ENCODE data around the gene FAM3C. TPM values are rescaled to one million over a fixed set of nuclear protein-coding genes. Genes with fewer than 3 reads are reported as not detected.
"Not testable (repeated sequence)": the region's sequence is repeated elsewhere in the genome, so short reads cannot be mapped to it uniquely, and the experiment has no call there.

The FAM3C gene
- total and polyA plus RNA-seq, 3 experiments from 2014 or later = 27.5 to 51.2 (median 47.3) TPM

DNA sequence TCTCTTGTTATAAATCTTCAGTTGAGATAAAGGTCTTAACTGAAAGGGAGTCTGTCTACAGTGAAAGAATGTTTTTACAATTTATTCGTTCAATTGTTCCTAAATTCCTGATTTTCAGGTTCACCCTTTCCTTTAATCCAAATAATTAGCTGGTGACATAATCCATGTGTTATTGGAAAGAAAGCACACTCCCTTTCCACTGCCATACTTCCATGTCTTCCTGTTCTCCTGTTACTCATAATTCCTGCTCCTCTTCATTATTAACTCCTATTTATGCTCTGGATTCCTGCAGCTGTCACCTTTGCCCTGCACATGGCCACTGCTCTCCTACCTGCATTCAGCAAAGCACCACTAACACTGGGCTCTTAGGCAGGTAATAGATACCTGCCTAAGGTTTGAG lies 40.0 kb upstream of the FAM3C start:
- CTCF ChIA-PET = interaction anchor here (3.3 kb wide), 1 partner anchor 69 kb away, joined by 13 read pairs; no protein-coding TSS in a partner anchor
- H3K27me3 Mint-ChIP-seq = no peaks in the 10 kb centered on the region

DNA sequence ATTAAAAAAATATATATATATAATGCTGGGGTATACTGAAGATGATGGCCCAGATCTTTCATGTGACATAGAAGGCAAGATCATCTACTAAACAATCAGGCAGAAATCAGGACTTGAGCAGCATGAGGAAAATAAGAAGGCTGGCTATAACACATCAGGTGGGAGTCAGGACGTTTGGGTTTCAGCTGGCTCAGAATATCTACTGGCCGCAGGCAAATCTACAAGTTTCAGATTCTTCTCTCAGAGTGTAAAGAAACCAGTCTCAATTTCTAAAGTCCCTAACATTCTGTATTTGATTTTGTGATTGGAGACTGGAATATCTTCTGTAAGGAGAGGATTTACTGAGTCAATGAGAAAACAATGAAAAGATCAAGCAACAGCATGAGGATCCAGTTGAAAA lies 37.7 kb upstream of the FAM3C start:
- Histone ChIP-seq H3K4me3 (ENCODE audit: low read length) (no peak overlapping the region), H3K9me3 (ENCODE audit: low read length) (no peaks in the 10 kb centered on the region), H3K36me3 (ENCODE audit: insufficient read depth, low read length) (no peaks in the 10 kb centered on the region), H3K27ac (ENCODE audit: low read depth, low read length) (no peak overlapping the region), H3K4me1 (ENCODE audit: insufficient read depth, low read length) (peaks cover 16% of the 10 kb centered on the region), H3K27me3 (ENCODE audit: insufficient read depth, low read length, poor library complexity, severe bottlenecking) (no peaks in the 10 kb centered on the region)
- Mint-ChIP-seq H3K4me1 (peaks cover 11 to 18% (median 17%) of the 10 kb centered on the region in 3 donors), H3K27ac (peak overlapping the region in 1 of 8 donors; percentile 8), H3K27me3 (no peaks in the 10 kb centered on the region), H3K36me3 (peaks cover 0 to 9% (median 4%) of the 10 kb centered on the region in 3 donors), H3K9me3 (peaks cover 0 to 2% (median 0%) of the 10 kb centered on the region in 5 donors), H3K4me3 (no peak overlapping the region)
- no peak for DNase-seq
- ChIA-PET CTCF (no interaction called here), POLR2A (no interaction called here)

More for the DNA sequence above, 40.0 kb upstream of the FAM3C start:
- no peaks in the 10 kb centered on the region for H3K27me3 ChIP-seq (ENCODE audit: insufficient read depth, low read length, poor library complexity, severe bottlenecking)
- H3K36me3 ChIP-seq (ENCODE audit: insufficient read depth, low read length) = no peaks in the 10 kb centered on the region
- Mint-ChIP-seq H3K27ac (no peak overlapping the region), H3K4me1 (peaks cover 22 to 36% (median 32%) of the 10 kb centered on the region in 3 donors), H3K4me3 (no peak overlapping the region), H3K9me3 (peaks cover 0 to 6% (median 5%) of the 10 kb centered on the region in 5 donors), H3K36me3 (peaks cover 0 to 19% (median 2%) of the 10 kb centered on the region in 3 donors)
- H3K9me3 ChIP-seq (ENCODE audit: low read length) = no peaks in the 10 kb centered on the region
- H3K4me1 ChIP-seq (ENCODE audit: insufficient read depth, low read length) = peaks cover 22% of the 10 kb centered on the region
- no peak for DNase-seq
- POLR2A ChIA-PET = no interaction called here
- no peak overlapping the region for H3K27ac ChIP-seq (ENCODE audit: low read depth, low read length)
- no peak overlapping the region for H3K4me3 ChIP-seq (ENCODE audit: low read length)

- H3K4me3 Mint-ChIP-seq; H3K27me3 Mint-ChIP-seq; H3K36me3 ChIP-seq (ENCODE audit: insufficient read depth, low read length); DNase-seq; H3K9me3 ChIP-seq (ENCODE audit: low read length); POLR2A ChIA-PET; H3K27ac ChIP-seq (ENCODE audit: low read depth, low read length); CTCF ChIA-PET; H3K27ac Mint-ChIP-seq; H3K36me3 Mint-ChIP-seq; H3K4me3 ChIP-seq (ENCODE audit: low read length); H3K27me3 ChIP-seq (ENCODE audit: insufficient read depth, low read length, poor library complexity, severe bottlenecking); H3K4me1 ChIP-seq (ENCODE audit: insufficient read depth, low read length); H3K9me3 Mint-ChIP-seq; H3K4me1 Mint-ChIP-seq: not testable (repeated sequence)
Measured at GRCh38 chr7:121432486-121432885, 36.4 kb upstream of the FAM3C start.

- Mint-ChIP-seq H3K9me3 (no peaks in the 10 kb centered on the region), H3K4me3 (no peak overlapping the region), H3K27ac (no peak overlapping the region)
Measured at GRCh38 chr7:121431996-121432395, 35.9 kb upstream of the FAM3C start.

GRCh38 chr7:121431389-121431995 lies 35.4 kb upstream of the FAM3C start:
- Mint-ChIP-seq H3K9me3 (no peaks in the 10 kb centered on the region), H3K27me3 (peaks cover 0 to 2% of the 10 kb centered on the region in 2 donors), H3K36me3 (peaks cover 0 to 6% (median 4%) of the 10 kb centered on the region in 3 donors), H3K27ac (no peak overlapping the region), H3K4me1 (no peaks in the 10 kb centered on the region), H3K4me3 (no peak overlapping the region)
- ChIA-PET CTCF (no interaction called here), POLR2A (no interaction called here)
- Histone ChIP-seq H3K4me1 (ENCODE audit: insufficient read depth, low read length) (no peaks in the 10 kb centered on the region), H3K27ac (ENCODE audit: low read depth, low read length) (no peak overlapping the region), H3K27me3 (ENCODE audit: insufficient read depth, low read length, poor library complexity, severe bottlenecking) (no peaks in the 10 kb centered on the region), H3K36me3 (ENCODE audit: insufficient read depth, low read length) (no peaks in the 10 kb centered on the region), H3K4me3 (ENCODE audit: low read length) (no peak overlapping the region), H3K9me3 (ENCODE audit: low read length) (no peaks in the 10 kb centered on the region)
- no peak for DNase-seq

More at GRCh38 chr7:121431996-121432395, 35.9 kb upstream of the FAM3C start:
- no peak for DNase-seq
- CTCF ChIA-PET = no interaction called here
- H3K36me3 Mint-ChIP-seq = peaks cover 0 to 6% (median 4%) of the 10 kb centered on the region in 3 donors
- no peaks in the 10 kb centered on the region for H3K36me3 ChIP-seq (ENCODE audit: insufficient read depth, low read length)
- H3K9me3 ChIP-seq (ENCODE audit: low read length) = no peaks in the 10 kb centered on the region
- H3K4me1 ChIP-seq (ENCODE audit: insufficient read depth, low read length) = no peaks in the 10 kb centered on the region
- no peaks in the 10 kb centered on the region for H3K27me3 ChIP-seq (ENCODE audit: insufficient read depth, low read length, poor library complexity, severe bottlenecking)
- H3K4me1 Mint-ChIP-seq = peaks cover 0 to under 1% (median 0%) of the 10 kb centered on the region in 3 donors
- POLR2A ChIA-PET = no interaction called here
- H3K27ac ChIP-seq (ENCODE audit: low read depth, low read length) = no peak overlapping the region
- H3K27me3 Mint-ChIP-seq = no peaks in the 10 kb centered on the region
- H3K4me3 ChIP-seq (ENCODE audit: low read length) = no peak overlapping the region

- ChIA-PET POLR2A (no interaction called here), CTCF (interaction anchor here (1.1 kb wide), 1 partner anchor 10 kb away, joined by 4 read pairs; no protein-coding TSS in a partner anchor)
Measured at GRCh38 chr7:121430558-121430957, 34.5 kb upstream of the FAM3C start.

DNA sequence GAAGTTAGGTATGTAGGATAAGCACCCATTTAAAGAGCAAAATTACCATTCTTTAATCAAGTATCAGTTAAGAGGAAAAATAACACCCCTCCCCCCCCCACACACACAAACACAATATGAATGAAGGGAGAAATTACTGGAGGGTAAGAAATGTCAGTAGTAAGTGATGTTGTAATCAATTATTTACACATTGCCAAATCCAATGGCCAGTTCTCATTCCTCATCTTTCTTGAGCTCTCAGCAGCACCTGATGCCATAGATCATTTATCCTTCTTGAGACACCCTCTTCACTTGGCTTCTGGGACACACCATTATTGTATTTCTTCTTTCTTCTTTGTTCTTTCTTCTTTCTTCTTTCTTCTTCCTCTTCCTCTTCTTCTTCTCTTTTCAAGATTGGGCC lies 33.7 kb upstream of the FAM3C start:
- H3K27ac Mint-ChIP-seq = no peak overlapping the region
- Histone ChIP-seq H3K4me1 (ENCODE audit: insufficient read depth, low read length) (no peaks in the 10 kb centered on the region), H3K27me3 (ENCODE audit: insufficient read depth, low read length, poor library complexity, severe bottlenecking) (no peaks in the 10 kb centered on the region), H3K27ac (ENCODE audit: low read depth, low read length) (no peak overlapping the region), H3K9me3 (ENCODE audit: low read length) (no peaks in the 10 kb centered on the region), H3K4me3 (ENCODE audit: low read length) (no peak overlapping the region), H3K36me3 (ENCODE audit: insufficient read depth, low read length) (no peaks in the 10 kb centered on the region)
- no peak overlapping the region for H3K4me3 Mint-ChIP-seq
- H3K4me1 Mint-ChIP-seq = no peaks in the 10 kb centered on the region
- H3K9me3 Mint-ChIP-seq = no peaks in the 10 kb centered on the region
- H3K36me3 Mint-ChIP-seq = peaks cover 0 to 6% (median 4%) of the 10 kb centered on the region in 3 donors
- no peak for DNase-seq
- ChIA-PET POLR2A (no interaction called here), CTCF (interaction anchor here (1.1 kb wide), 1 partner anchor 9 kb away, joined by 4 read pairs; no protein-coding TSS in a partner anchor)
- H3K27me3 Mint-ChIP-seq = peaks cover 0 to 10% of the 10 kb centered on the region in 2 donors

More at GRCh38 chr7:121430558-121430957, 34.5 kb upstream of the FAM3C start:
- Mint-ChIP-seq H3K36me3 (peaks cover 0 to 6% (median 4%) of the 10 kb centered on the region in 3 donors), H3K27me3 (peaks cover 0 to 7% of the 10 kb centered on the region in 2 donors), H3K9me3 (no peaks in the 10 kb centered on the region), H3K4me1 (no peaks in the 10 kb centered on the region), H3K27ac (no peak overlapping the region), H3K4me3 (no peak overlapping the region)
- H3K27ac ChIP-seq (ENCODE audit: low read depth, low read length) = no peak overlapping the region
- no peak for DNase-seq
- no peaks in the 10 kb centered on the region for H3K27me3 ChIP-seq (ENCODE audit: insufficient read depth, low read length, poor library complexity, severe bottlenecking)
- no peaks in the 10 kb centered on the region for H3K9me3 ChIP-seq (ENCODE audit: low read length)
- H3K36me3 ChIP-seq (ENCODE audit: insufficient read depth, low read length) = no peaks in the 10 kb centered on the region
- H3K4me1 ChIP-seq (ENCODE audit: insufficient read depth, low read length) = no peaks in the 10 kb centered on the region
- H3K4me3 ChIP-seq (ENCODE audit: low read length) = no peak overlapping the region

GRCh38 chr7:121428855-121429489 lies 32.9 kb upstream of the FAM3C start:
- no peaks in the 10 kb centered on the region for H3K4me1 Mint-ChIP-seq
- no peaks in the 10 kb centered on the region for H3K4me1 ChIP-seq (ENCODE audit: insufficient read depth, low read length)
- CTCF ChIA-PET = no interaction called here

More at GRCh38 chr7:121428855-121429489, 32.9 kb upstream of the FAM3C start:
- Mint-ChIP-seq H3K27me3 (peaks cover 0 to 13% of the 10 kb centered on the region in 2 donors), H3K9me3 (no peaks in the 10 kb centered on the region), H3K27ac (peak overlapping the region in 1 of 8 donors; percentile 30), H3K36me3 (peaks cover 0 to 6% (median 4%) of the 10 kb centered on the region in 3 donors), H3K4me3 (no peak overlapping the region)
- Histone ChIP-seq H3K27me3 (ENCODE audit: insufficient read depth, low read length, poor library complexity, severe bottlenecking) (no peaks in the 10 kb centered on the region), H3K36me3 (ENCODE audit: insufficient read depth, low read length) (no peaks in the 10 kb centered on the region), H3K4me3 (ENCODE audit: low read length) (no peak overlapping the region), H3K27ac (ENCODE audit: low read depth, low read length) (no peak overlapping the region), H3K9me3 (ENCODE audit: low read length) (no peaks in the 10 kb centered on the region)
- DNase-seq = no peak
- POLR2A ChIA-PET = no interaction called here
